Right kidney (tissue), 1 donor: Measurements from ENCODE around the gene ZNHIT2.

Experiments
- DNase-seq: peaks from one replicate; pipeline ENCODE4 v3.0.0-alpha.2; 2016

ZNHIT2 gene

DNA sequence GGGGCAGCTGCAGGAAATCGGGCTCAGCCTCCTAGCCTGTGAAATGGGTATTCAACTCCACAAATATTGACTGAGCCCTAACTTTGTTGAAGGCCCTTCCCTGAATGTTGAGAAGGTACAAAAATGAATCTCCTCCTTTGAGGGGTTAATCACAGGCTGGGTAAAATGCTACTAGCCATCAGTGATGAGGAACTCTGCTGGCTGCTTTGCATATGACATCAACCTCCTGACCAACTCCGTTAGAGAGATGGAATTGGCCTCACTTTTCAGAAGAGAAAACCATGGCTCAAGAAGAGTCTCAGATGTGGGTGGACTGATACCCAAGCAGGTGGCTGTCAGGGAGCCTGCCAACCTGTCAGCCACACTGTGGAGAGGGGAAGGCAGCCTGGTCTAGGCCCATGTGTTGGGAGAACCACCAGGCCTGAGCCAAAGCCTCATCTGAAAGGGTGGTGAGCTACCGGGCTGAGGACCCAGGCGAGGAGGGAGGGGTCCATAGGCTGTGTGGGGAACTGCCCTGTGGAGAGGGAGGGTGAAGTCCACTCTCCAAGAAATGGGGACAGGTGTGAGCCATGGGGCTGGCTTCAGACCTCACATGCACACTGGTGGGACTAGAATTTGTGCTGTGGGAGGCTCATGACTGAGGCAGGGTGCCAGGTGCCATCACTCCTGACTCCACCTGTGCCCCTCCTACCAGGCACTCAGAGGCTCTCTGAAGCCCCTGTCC is 45.4 kb downstream of the ZNHIT2 start:
- DNase-seq: no peak

DNA sequence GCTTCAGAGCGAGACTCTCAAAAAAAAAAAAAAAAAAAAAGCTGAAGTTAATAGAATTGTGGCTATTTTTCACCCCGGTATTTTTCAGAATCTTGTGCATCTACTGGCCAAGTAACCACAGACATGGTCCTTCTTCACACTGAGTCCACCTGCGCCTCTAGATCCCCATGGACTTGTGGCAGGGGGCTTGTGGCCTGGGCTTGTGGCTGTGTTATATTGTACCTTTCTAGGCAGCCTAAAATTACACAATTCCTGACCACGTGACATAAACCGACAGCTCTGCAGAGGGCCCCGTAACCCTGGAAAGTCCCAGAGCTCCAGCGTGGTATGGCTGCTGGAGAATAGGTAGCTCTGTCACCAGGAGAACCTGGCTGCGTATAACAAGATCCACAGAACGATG is 48.3 kb downstream of the ZNHIT2 start:
- no peak for DNase-seq

DNA sequence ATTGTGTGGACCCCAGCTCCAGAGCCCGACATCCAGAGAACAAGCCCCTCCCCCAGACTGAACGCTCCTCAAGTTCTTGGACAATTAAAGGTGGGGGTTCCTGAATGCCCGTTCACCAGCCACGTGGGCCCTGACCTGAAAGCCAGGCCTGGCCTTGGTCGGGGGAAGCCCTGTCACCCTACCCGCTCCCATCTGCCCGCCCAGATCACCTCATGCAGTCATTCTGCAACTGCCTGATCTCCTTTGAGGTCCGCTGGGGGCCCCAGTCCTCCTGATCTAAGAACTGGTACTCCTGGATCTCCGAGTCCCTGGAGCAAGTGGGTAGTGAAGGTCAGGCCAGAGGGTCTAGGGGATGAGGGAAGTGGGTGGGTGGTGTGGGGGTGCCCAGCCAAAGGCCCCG is 50.1 kb downstream of the ZNHIT2 start:
- no peak for DNase-seq

DNA sequence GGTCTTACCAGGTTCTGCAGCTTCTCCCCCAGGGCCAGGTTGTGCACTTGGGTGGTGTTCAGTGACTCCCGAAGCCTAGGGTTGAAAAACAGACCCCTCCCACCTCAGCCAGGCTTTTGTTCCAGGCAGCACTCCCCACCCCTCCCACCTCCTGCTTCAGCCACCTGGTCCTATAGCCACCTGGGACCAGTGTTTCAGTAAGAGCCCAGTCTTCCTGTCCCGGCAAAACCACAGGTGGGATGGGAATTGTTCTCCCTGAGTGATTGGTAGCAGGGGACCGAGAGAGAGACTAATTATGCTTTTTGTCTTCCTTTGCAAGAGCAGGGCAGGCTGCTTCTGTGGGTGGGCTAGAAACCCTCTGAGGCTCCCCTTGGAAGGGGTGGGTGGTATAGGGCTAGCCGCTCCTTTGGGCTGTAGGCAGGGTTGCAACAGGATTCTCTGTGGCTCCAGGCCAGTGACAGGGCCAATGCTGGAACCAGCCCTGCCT is 50.7 kb downstream of the ZNHIT2 start:
- DNase-seq: no peak
